Measurements from ENCODE around the gene MBD4.
"Not testable (repeated sequence)": the region's sequence is repeated elsewhere in the genome, so short reads cannot be mapped to it uniquely, and the experiment has no call there.

DNA sequence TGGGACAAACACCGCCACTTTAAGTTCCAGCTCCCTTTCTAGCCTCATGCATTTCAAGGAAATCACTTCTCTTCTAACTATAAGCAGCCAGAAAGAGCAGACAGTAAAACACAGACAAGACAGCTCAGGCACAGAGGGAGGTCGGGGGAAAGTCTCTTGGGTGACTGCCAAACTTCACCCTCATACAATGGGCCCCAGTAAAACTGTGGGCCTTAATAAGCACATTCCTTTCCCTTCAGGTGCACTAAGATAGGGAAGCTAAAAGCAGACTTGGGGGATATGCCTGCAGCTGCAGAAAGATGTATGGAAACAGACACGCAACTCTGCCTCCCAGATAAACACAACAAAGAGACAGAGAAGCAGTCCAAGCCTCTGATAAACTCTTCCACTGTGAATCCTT is 26.5 kb downstream of the MBD4 start:
- TF ChIP-seq, protein P1, sequence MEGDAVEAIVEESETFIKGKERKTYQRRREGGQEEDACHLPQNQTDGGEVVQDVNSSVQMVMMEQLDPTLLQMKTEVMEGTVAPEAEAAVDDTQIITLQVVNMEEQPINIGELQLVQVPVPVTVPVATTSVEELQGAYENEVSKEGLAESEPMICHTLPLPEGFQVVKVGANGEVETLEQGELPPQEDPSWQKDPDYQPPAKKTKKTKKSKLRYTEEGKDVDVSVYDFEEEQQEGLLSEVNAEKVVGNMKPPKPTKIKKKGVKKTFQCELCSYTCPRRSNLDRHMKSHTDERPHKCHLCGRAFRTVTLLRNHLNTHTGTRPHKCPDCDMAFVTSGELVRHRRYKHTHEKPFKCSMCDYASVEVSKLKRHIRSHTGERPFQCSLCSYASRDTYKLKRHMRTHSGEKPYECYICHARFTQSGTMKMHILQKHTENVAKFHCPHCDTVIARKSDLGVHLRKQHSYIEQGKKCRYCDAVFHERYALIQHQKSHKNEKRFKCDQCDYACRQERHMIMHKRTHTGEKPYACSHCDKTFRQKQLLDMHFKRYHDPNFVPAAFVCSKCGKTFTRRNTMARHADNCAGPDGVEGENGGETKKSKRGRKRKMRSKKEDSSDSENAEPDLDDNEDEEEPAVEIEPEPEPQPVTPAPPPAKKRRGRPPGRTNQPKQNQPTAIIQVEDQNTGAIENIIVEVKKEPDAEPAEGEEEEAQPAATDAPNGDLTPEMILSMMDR (conservative IDR thresholded peaks at IDR 0.05; ENCODE audit: low read depth, low read length): not testable (repeated sequence)
- TF ChIP-seq RAD21 (IDR thresholded peaks at IDR 0.05; ENCODE audit: low read length); POLR2A (IDR thresholded peaks at IDR 0.05; ENCODE audit: low read depth, low read length); FOS (IDR thresholded peaks at IDR 0.05; ENCODE audit: low read depth, low read length); NFE2L2 (IDR thresholded peaks at IDR 0.05; ENCODE audit: low read depth, low read length); CEBPB (IDR thresholded peaks at IDR 0.05; ENCODE audit: low read depth, low read length); MXI1 (IDR thresholded peaks at IDR 0.05; ENCODE audit: borderline replicate concordance, low read depth, low read length); MAFK (IDR thresholded peaks at IDR 0.05; ENCODE audit: low read depth, low read length): not testable (repeated sequence)
- TF ChIP-seq, protein P2, sequence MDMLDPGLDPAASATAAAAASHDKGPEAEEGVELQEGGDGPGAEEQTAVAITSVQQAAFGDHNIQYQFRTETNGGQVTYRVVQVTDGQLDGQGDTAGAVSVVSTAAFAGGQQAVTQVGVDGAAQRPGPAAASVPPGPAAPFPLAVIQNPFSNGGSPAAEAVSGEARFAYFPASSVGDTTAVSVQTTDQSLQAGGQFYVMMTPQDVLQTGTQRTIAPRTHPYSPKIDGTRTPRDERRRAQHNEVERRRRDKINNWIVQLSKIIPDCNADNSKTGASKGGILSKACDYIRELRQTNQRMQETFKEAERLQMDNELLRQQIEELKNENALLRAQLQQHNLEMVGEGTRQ (IDR thresholded peaks at IDR 0.05; ENCODE audit: low read depth, low read length): not testable (repeated sequence)
- TF ChIP-seq, protein P3, sequence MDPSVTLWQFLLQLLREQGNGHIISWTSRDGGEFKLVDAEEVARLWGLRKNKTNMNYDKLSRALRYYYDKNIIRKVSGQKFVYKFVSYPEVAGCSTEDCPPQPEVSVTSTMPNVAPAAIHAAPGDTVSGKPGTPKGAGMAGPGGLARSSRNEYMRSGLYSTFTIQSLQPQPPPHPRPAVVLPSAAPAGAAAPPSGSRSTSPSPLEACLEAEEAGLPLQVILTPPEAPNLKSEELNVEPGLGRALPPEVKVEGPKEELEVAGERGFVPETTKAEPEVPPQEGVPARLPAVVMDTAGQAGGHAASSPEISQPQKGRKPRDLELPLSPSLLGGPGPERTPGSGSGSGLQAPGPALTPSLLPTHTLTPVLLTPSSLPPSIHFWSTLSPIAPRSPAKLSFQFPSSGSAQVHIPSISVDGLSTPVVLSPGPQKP (IDR thresholded peaks at IDR 0.05; ENCODE audit: borderline replicate concordance, low read depth, low read length): not testable (repeated sequence)

All from IMR-90 (cell line).